ENCODE measurements around the gene CHRNB2. TPM values are rescaled to one million over a fixed set of nuclear protein-coding genes. Genes with fewer than 3 reads are reported as not detected.

Gene CHRNB2
- total and polyA plus RNA-seq, 2 of the 8 experiments (the other 6 are each of a cell fraction or from before 2014, with no cell fraction given): 3.1 to 4.1 TPM

DNA sequence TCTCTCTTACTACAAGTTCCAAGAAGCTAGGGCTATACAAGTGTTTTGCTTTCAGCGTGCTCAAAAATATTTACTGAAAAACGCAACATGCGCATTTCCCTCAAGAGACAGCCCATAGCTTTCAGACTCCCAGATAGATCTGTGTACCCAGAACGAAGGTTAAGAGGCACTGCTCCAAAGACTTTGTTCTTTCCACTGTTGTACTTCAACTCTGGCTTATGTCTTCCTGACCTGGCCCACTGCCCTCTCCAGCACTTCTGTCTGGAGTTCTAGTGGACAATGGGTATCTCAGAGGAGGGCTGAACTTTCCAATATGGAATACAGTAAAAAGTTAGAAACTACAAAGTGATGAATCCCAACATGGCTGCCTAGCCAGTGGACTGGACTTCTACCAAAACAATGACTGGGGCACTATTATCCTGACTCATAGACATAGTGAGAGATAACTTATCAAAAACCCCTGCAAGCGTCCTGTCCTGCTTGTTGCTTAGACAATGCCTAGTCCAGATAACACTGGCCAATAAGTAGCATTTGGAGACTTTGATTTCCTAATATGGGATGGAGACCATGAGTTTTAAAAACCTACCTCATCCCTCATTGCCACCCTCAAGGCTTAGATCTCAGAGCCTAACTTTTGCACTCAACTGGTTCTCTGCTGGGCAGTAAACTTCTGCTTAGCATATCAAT is 49.2 kb downstream of the CHRNB2 start:
- Histone ChIP-seq H2BK120ac (replicated peaks; ENCODE audit: low read depth, low read length) (no peak overlapping the region), H3K27ac (ENCODE audit: low read depth, low read length) (no peak overlapping the region), H3K9me3 (ENCODE audit: insufficient read depth in 2 of 2, low read depth in 1 of 2, low read length in 1 of 2) (no peaks in the 10 kb centered on the region), H3K79me1 (ENCODE audit: low read depth, low read length) (peaks cover 11% of the 10 kb centered on the region), H3K56ac (replicated peaks; ENCODE audit: insufficient read length, low read depth, low read length) (no peak overlapping the region), H3K9ac (replicated peaks in 1 of 4; ENCODE audit: extremely low read depth in 1 of 4, low read depth in 3 of 4, low read length in 3 of 4) (no peak overlapping the region), H2BK5ac (ENCODE audit: low read depth, low read length) (no peak overlapping the region), H2BK15ac (ENCODE audit: low read length) (no peak overlapping the region), H3K36me3 (ENCODE audit: control insufficient read depth in 2 of 4, insufficient read depth in 4 of 4, low read length in 3 of 4) (no peaks in the 10 kb centered on the region), H3K79me2 (ENCODE audit: control insufficient read depth in 1 of 2, insufficient read depth in 2 of 2, low read length in 2 of 2) (peaks cover 23 to 94% of the 10 kb centered on the region in 2 experiments), H3K23me2 (ENCODE audit: low read depth, low read length) (no peaks in the 10 kb centered on the region), H3K4ac (replicated peaks; ENCODE audit: insufficient read length, low read depth, low read length) (no peak overlapping the region), H3K23ac (ENCODE audit: insufficient read length) (no peak overlapping the region), H4K91ac (replicated peaks; ENCODE audit: insufficient read length, low read length) (no peak overlapping the region), H3K4me1 (replicated peaks in 1 of 4; ENCODE audit: control insufficient read depth in 3 of 4, insufficient read depth in 4 of 4, low read length in 3 of 4) (peaks cover 6 to 11% (median 9%) of the 10 kb centered on the region in 4 experiments), H4K20me1 (replicated peaks in 1 of 2; ENCODE audit: control insufficient read depth in 1 of 2, insufficient read depth in 2 of 2, low read length in 2 of 2) (peaks cover 3 to 4% of the 10 kb centered on the region in 2 experiments), H2BK12ac (ENCODE audit: low read depth, low read length) (no peak overlapping the region), H3K4me2 (ENCODE audit: insufficient read depth in 1 of 2, low read depth in 2 of 2, low read length in 2 of 2) (no peak overlapping the region), H3K4me3 (ENCODE audit: extremely low read depth in 1 of 4, insufficient read depth in 2 of 4, low read depth in 3 of 4, low read length in 4 of 4) (no peak overlapping the region), H3K14ac (ENCODE audit: insufficient read length) (no peak overlapping the region), H4K8ac (ENCODE audit: extremely low read depth, insufficient read depth, low read length) (no peak overlapping the region), H3K18ac (ENCODE audit: extremely low read depth, low read length) (no peak overlapping the region), H2AK5ac (ENCODE audit: low read depth, low read length) (no peak overlapping the region), H2AFZ (ENCODE audit: low read length) (no peak overlapping the region), H3K27me3 (replicated peaks in 1 of 4; ENCODE audit: control insufficient read depth in 3 of 4, extremely low read depth in 1 of 4, insufficient read depth in 3 of 4, low read length in 3 of 4) (no peaks in the 10 kb centered on the region), H2BK20ac (ENCODE audit: low read length) (no peak overlapping the region), H4K5ac (ENCODE audit: insufficient read length, low read depth, low read length) (no peak overlapping the region)
- FAIRE-seq (no peak), DNase-seq (ENCODE audit: low read depth in 1 of 2, low spot score in 2 of 2) (no peak)
- no peak for TF ChIP-seq BACH1 (IDR thresholded peaks at IDR 0.05; ENCODE audit: low read length)
- no peak for TF ChIP-seq CBX5 (IDR thresholded peaks at IDR 0.05; ENCODE audit: low read depth, low read length)
- TF ChIP-seq, protein P1, sequence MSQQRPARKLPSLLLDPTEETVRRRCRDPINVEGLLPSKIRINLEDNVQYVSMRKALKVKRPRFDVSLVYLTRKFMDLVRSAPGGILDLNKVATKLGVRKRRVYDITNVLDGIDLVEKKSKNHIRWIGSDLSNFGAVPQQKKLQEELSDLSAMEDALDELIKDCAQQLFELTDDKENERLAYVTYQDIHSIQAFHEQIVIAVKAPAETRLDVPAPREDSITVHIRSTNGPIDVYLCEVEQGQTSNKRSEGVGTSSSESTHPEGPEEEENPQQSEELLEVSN (IDR thresholded peaks at IDR 0.05): no peak
- no peak for TF ChIP-seq RFX5 (IDR thresholded peaks at IDR 0.05; ENCODE audit: borderline replicate concordance, low read depth, low read length)
- no peak for TF ChIP-seq TAF7 (optimal IDR thresholded peaks at IDR 0.05; ENCODE audit: borderline replicate concordance, low read depth, low read length)
- no peak for TF ChIP-seq GABPA (IDR thresholded peaks at IDR 0.05; ENCODE audit: borderline replicate concordance, insufficient read depth, low read length)
- TF ChIP-seq KDM1A (IDR thresholded peaks at IDR 0.05; ENCODE audit: borderline replicate concordance, low read length): no peak
- no peak for TF ChIP-seq RNF2 (IDR thresholded peaks at IDR 0.05; ENCODE audit: borderline replicate concordance, low read depth, low read length, missing control alignments, poor library complexity, severe bottlenecking)
- no peak for TF ChIP-seq CREB1 (IDR thresholded peaks at IDR 0.05)
- no peak for TF ChIP-seq KDM4A (IDR thresholded peaks at IDR 0.05; ENCODE audit: low read depth, low read length, severe bottlenecking)
- no peak for TF ChIP-seq RXRA (IDR thresholded peaks at IDR 0.05; ENCODE audit: insufficient read depth, low read depth, low read length)
- ChIA-PET POLR2A (ENCODE audit: partially characterized antibody) (interaction anchor here (2.1 kb wide), 1 partner anchor 11 kb away, joined by 9 read pairs; no protein-coding TSS in a partner anchor), CTCF (ENCODE audit: partially characterized antibody) (interaction anchor here (0.6 to 1.9 kb wide), 4 partner anchors 10 to 556 kb away, joined by 3 to 8 read pairs (median 3); partner anchors contain the start of gene KRTCAP2)
- 92% methylated on average over 5 of the region's 5 CpGs; no CpG with 5 or more reads in 1 of the 2 experiments for WGBS, 2 experiments (ENCODE audit: extremely low coverage in 1 of 2, insufficient coverage in 1 of 2, insufficient read length in 1 of 2, insufficient replicate concordance in 2 of 2, low coverage in 1 of 2, low lambda C conversion rate in 2 of 2, missing lambda C conversion rate in 1 of 2)

All from H1 (cell line).